ENCODE data around the gene RAD51B.

RAD51B gene

DNA sequence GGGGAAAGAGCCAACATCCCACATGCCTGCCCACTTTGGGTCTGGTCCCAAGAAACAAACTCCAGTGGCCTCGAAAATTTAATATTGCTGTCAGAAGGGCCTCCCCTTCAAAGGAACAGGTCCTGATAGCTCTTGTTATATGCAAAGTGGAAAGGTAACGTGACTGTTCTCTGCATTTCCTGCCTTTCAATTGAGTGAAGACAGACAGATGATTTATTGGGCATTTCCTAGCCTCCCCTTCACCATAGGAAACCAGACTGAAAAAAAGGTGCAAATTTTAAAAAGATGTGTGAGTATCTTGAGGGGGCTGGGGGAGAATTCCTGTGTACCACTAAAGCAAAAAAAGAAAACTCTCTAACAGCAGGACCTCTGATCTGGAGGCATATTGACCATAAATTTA lies 738.1 kb downstream of the RAD51B start:
- DNase-seq (ENCODE audit: low read depth), result no peak

GRCh38 chr14:68558096-68558495 lies 738.5 kb downstream of the RAD51B start:
- DNase-seq (ENCODE audit: low read depth), result no peak

GRCh38 chr14:68559949-68560348 lies 740.4 kb downstream of the RAD51B start:
- no peak for DNase-seq (ENCODE audit: low read depth)

- DNase-seq (ENCODE audit: low read depth), result no peak
Observed at GRCh38 chr14:68561531-68562007, 742.0 kb downstream of the RAD51B start.

DNA sequence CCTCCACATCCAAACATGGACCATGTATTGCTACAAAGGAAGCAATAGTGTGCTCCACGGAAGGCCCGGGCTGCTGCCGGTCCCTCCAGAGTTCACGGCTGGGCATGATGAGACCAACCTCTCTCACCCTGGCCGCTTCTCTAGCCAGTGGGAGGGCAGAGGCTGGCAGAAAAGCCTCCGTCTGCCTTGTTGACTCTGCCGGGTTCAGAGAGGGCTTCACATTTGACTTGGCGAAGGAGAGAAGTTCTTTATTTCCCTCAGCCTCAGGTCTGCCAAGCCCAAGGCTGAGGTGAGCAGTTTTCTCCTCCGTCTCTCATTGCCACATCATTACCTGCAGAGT lies 743.3 kb downstream of the RAD51B start:
- DNase-seq (ENCODE audit: low read depth), result no peak

DNA sequence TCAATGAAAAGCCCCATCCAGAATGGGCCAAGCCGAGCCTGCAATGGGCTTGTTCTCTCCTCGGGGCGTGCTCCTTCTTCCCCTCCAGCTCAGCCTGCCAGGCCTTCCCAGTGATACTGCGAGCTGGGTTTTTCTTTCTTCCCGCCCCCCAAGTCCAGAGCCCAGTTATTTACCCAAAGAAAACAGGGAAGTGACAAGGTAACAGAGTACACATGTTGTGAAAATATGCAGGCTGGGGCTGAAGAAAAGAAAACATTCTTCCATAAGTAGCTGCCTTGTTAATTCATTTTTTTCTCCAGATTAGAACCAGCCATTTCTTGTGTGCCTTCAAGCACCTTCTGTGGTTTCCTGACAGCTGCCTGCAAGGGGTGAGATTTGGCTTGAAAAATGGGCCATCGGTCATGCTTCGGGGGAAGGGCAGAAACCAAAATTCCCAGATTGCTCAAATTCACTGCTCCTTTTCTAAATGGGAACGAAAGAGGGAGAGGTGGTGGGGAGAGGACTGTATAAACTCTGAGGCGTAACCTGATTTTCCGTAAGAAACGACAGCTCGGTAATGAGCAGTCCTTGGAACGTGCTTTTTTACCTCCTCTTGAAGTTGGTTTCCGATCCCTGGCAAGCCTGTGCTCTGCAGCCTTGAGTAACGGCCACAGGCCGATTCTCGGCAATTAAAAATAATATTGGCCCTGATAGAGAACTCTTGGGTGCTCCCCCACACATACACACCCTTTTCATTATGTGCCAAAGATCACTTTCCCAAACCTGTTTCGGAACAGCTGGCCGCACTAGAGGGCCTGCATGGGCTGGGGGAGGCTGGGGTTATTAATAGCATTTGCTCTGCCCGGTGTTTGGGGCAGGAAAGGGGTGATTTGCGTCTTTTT lies 743.9 kb downstream of the RAD51B start:
- DNase-seq (ENCODE audit: low read depth), result no peak

DNA sequence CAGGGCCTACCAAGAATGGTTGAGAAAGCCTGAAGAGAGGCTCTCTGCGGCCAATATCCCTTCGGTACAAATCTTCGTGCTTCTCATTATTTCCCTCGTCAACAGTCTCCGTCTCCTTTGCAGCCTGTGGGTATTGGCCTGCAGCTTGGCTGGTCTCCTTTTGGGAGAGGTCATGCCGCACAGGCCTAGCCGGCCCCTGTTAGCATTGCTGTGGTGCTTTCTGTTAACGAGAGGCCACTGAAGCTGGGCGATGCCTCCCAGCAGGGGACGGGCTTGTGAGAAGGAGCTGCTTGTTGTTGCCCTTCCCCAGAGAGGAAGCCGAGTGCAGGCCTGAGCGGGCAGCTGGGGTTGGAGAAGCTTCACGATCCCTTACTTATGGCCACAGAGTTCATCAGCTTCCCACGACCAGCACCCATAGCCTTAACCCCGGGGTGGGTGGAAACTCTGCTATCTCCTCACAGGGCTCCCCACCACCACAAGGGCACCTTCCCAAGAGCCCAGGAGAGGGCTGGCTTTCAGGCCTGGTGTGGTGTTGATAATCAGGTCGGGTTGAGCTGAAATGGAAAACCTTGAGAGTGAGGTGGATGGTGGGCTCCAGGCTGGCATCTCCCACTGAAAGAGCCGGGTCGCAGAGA lies 744.7 kb downstream of the RAD51B start:
- no peak for DNase-seq (ENCODE audit: low read depth)

GRCh38 chr14:68564826-68565759 lies 745.5 kb downstream of the RAD51B start:
- DNase-seq (ENCODE audit: low read depth), result no peak

GRCh38 chr14:68566075-68566474 lies 746.5 kb downstream of the RAD51B start:
- no peak for DNase-seq (ENCODE audit: low read depth)

GRCh38 chr14:68568907-68569897 lies 749.6 kb downstream of the RAD51B start:
- DNase-seq (ENCODE audit: low read depth), result no peak

- DNase-seq (ENCODE audit: low read depth), result no peak
Observed at GRCh38 chr14:68569970-68570409, 750.4 kb downstream of the RAD51B start.

GRCh38 chr14:68571114-68571591 lies 751.6 kb downstream of the RAD51B start:
- DNase-seq (ENCODE audit: low read depth), result no peak

- no peak for DNase-seq (ENCODE audit: low read depth)
Observed at GRCh38 chr14:68571928-68572525, 752.4 kb downstream of the RAD51B start.

DNA sequence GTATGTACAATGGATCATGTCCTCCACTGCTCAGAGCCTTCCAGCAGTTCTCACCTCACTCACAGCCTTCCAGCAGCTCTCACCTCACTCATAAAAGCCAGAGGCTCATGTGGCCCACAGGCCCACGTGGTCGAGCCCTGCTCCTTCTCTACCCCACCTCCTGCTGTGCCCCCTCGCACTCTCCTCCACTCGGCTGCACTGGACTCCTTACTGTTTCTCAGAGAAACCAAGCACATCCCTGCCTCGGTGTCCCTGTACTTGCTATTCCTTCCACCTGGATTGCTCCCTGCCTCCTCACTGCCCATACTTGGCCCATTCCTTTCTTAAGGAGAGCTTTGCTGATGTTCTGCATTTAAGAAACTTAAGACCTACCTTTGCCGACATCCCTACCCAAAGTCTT lies 753.5 kb downstream of the RAD51B start:
- no peak for DNase-seq (ENCODE audit: low read depth)

GRCh38 chr14:68573722-68574121 lies 754.1 kb downstream of the RAD51B start:
- DNase-seq (ENCODE audit: low read depth), result no peak

DNA sequence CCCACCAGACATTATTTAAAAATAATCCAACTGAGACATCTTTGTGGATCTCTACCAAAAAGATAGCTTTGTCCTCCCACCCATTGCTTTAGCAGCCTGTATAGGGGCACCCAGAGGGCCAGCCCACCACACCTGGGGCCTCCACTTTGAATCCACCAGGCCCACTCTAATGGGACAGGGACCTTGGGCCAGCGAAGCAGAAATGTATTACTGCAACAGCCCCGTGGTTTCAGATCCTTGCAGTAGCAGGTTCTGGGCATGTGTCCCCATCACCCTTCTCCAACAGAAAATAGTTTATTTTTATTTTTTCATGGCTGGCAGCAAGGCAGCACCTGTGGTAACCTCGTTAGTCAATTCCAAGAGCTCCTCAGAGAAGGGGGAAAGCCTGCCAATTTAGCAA lies 754.9 kb downstream of the RAD51B start:
- no peak for DNase-seq (ENCODE audit: low read depth)

GRCh38 chr14:68574906-68575305 lies 755.3 kb downstream of the RAD51B start:
- DNase-seq (ENCODE audit: low read depth), result no peak

DNA sequence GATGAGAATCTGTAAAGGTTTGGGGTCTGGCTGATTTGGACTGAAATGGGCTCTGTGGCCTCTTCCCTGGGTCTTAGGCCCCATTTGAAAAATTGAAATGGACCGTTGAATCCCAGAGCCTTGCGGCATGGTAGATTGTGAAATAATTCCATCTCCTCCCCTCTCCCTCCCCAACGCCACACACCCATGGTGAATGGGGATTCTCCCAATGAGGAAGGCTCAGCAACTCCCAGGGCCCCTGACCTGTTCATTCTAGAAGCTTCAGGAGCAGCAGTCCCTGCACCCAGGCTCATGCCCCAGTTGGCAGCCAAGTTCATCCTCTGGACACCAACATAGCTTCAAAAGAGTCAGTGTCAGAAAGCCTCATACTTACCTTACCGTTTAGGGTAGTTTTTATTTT lies 755.8 kb downstream of the RAD51B start:
- DNase-seq (ENCODE audit: low read depth), result no peak

DNA sequence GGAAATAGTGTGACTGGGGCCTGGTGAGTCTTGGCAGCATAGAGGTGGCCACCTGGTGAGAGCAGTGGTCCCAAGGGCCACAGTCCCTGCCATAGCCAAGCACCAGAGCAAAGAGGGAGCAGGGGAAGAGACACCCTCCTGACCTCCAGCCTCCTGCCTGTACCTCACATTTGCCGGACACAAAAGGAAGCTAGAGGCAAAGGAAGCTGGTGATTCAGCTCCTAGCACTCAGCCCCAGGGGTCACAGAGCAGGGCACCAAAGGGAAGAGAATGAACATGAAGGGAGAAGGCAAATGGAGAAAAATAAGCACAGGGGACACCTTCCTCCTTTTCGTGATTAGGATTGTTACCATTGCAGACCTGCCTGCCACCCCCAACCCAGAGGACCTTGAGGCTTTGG lies 756.5 kb downstream of the RAD51B start:
- DNase-seq (ENCODE audit: low read depth), result no peak

DNA sequence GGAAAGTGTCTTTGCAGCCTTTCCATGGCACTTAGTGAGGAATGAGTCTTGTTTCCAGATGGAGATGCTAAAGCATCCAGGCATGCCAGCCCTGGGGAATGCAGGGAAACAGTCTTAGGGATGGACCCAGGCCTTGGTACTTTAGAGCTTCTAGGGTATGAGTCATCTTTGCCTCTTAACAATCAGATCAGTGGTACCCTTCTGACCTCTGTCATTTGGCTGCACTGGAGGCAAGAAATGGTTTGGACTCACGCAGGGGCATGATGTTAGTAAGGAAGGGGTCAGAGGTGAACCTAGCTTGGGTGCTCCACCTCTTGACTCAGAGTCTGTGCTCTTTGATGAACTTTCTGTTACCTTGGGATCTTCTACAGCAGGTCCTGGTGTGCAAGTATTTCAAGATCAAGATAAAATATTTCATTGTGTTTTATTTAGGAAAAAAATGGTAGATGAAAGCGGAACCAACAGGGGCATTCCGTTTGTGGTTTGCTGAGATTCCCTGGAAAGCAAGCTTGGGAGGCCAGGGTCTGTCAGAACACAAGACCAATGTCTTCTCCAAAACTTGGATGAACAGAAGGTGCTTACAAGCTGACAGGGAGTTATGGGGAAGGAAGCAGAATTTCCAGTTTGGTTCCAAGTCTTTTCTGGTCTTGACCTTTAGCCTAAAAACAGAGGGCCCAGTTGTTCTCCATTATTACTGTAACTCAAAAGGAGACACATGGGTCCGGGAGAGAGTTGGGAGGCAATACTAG lies 757.1 kb downstream of the RAD51B start:
- DNase-seq (ENCODE audit: low read depth), result no peak
